ENCODE results near the gene OPA1. TPM values are rescaled to one million over a fixed set of nuclear protein-coding genes. Genes with fewer than 3 reads are reported as not detected.

Gene OPA1
- total RNA-seq, 1 experiment from 2014 or later, result 84.4 TPM

DNA sequence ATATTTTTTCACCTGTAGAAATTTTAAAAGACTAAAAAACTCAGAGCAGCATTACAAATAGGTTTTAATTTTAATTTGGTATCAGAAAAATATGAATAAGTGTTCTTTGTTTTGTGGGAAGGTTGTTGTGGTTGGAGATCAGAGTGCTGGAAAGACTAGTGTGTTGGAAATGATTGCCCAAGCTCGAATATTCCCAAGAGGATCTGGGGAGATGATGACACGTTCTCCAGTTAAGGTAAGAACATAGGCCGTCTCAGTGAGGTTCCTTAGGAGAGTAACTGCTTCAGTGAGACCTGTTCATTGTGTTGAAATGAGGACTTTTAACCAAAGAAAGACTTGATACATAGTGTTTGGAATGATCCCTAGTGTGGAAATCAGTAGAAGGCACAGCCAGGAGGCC lies 44.8 kb downstream of the OPA1 start:
- no TSS peak for BruUV-seq (replicated peaks)
- CTCF ChIA-PET, result no interaction called here
- no peaks in the 10 kb centered on the region for H3K9me3 ChIP-seq (ENCODE audit: low read depth, low read length, poor library complexity, severe bottlenecking)
- peak overlapping the region; percentile 81 for H3K27ac ChIP-seq (ENCODE audit: low read depth, low read length, poor library complexity, severe bottlenecking)
- peak; percentile 36 for DNase-seq (ENCODE audit: low spot score)
- H3K4me3 ChIP-seq (ENCODE audit: low read depth, low read length, poor library complexity, severe bottlenecking), result no peak overlapping the region
- peaks cover 27% of the 10 kb centered on the region for H3K36me3 ChIP-seq (ENCODE audit: insufficient read depth, low read length, poor library complexity, severe bottlenecking)
- TF ChIP-seq EZH2 (IDR thresholded peaks at IDR 0.05; ENCODE audit: borderline replicate concordance, low read depth, low read length, poor library complexity, severe bottlenecking), result no peak
- TF ChIP-seq, protein P1, sequence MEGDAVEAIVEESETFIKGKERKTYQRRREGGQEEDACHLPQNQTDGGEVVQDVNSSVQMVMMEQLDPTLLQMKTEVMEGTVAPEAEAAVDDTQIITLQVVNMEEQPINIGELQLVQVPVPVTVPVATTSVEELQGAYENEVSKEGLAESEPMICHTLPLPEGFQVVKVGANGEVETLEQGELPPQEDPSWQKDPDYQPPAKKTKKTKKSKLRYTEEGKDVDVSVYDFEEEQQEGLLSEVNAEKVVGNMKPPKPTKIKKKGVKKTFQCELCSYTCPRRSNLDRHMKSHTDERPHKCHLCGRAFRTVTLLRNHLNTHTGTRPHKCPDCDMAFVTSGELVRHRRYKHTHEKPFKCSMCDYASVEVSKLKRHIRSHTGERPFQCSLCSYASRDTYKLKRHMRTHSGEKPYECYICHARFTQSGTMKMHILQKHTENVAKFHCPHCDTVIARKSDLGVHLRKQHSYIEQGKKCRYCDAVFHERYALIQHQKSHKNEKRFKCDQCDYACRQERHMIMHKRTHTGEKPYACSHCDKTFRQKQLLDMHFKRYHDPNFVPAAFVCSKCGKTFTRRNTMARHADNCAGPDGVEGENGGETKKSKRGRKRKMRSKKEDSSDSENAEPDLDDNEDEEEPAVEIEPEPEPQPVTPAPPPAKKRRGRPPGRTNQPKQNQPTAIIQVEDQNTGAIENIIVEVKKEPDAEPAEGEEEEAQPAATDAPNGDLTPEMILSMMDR (conservative IDR thresholded peaks at IDR 0.05; ENCODE audit: low read depth, low read length), result no peak
- no peaks in the 10 kb centered on the region for H3K27me3 ChIP-seq (replicated peaks; ENCODE audit: insufficient read depth, low read depth, low read length, poor library complexity)
- intact Hi-C loops (cut with micrococcal nuclease; ENCODE audit: unreplicated experiment), result no loop called here
- H3K4me1 ChIP-seq (ENCODE audit: insufficient read depth, low read length, poor library complexity, severe bottlenecking), result peaks cover 35% of the 10 kb centered on the region
- POLR2A ChIA-PET (ENCODE audit: low non-redundant PET), result no interaction called here

DNA sequence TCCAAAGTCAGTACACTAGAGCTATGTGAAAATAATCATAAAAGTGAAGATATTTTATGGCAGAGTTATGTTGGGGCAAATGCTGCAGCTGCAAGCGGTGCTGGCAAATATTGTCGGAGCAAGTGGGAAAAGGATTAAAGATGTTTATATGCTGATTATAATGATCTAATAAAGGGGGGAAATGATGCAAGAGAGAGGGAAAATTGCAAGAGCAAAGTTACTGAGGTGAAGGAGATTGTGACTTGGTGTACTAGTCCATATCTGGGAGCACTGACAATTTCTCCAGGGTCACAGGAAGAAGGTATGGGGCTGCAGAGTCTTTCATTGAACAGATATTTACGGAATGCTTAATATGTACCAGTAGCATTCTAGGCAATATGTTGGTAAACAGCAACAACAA lies 45.8 kb downstream of the OPA1 start:
- Histone ChIP-seq H3K9me3 (ENCODE audit: low read depth, low read length, poor library complexity, severe bottlenecking) (no peaks in the 10 kb centered on the region), H3K4me3 (ENCODE audit: low read depth, low read length, poor library complexity, severe bottlenecking) (no peak overlapping the region), H3K4me1 (ENCODE audit: insufficient read depth, low read length, poor library complexity, severe bottlenecking) (peaks cover 35% of the 10 kb centered on the region), H3K27ac (ENCODE audit: low read depth, low read length, poor library complexity, severe bottlenecking) (peak overlapping the region; percentile 81), H3K36me3 (ENCODE audit: insufficient read depth, low read length, poor library complexity, severe bottlenecking) (peaks cover 37% of the 10 kb centered on the region), H3K27me3 (replicated peaks; ENCODE audit: insufficient read depth, low read depth, low read length, poor library complexity) (no peaks in the 10 kb centered on the region)
- TF ChIP-seq, protein P1 (conservative IDR thresholded peaks at IDR 0.05; ENCODE audit: low read depth, low read length), result no peak
- no peak for TF ChIP-seq EZH2 (IDR thresholded peaks at IDR 0.05; ENCODE audit: borderline replicate concordance, low read depth, low read length, poor library complexity, severe bottlenecking)
- ChIA-PET POLR2A (ENCODE audit: low non-redundant PET) (no interaction called here), CTCF (no interaction called here)
- BruUV-seq (replicated peaks), result no TSS peak
- peak; percentile 42 for DNase-seq (ENCODE audit: low spot score)
- intact Hi-C loops (cut with micrococcal nuclease; ENCODE audit: unreplicated experiment), result no loop called here

DNA sequence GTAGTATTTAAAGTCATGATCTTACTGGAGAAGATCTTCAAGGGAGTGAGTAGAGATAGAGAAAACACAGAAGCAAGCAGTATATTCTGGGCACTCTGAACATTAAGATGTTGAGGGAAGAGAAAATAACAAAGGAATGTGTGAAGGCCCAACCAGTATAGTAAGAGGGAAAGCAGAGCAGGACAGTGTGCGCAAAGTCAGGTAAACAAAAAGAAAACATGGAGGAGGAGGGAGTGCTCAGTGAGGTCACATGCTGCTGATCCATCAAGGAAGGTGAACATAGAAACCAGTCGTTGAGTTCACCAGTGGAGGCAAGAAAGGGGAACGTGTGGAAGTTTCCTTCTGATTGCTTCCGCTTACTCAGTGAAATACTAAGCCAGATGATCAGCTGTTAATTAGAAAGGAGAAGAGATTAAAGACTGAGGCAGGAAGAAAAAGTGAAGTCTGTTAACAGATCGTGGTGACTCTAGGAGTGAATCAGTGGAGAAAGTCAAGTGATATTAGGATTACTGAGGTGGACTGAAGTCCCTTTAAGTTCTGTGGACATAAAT lies 47.2 kb downstream of the OPA1 start:
- peaks cover 35% of the 10 kb centered on the region for H3K4me1 ChIP-seq (ENCODE audit: insufficient read depth, low read length, poor library complexity, severe bottlenecking)
- intact Hi-C loops (cut with micrococcal nuclease; ENCODE audit: unreplicated experiment), result no loop called here
- ChIA-PET POLR2A (ENCODE audit: low non-redundant PET) (no interaction called here), CTCF (no interaction called here)
- H3K4me3 ChIP-seq (ENCODE audit: low read depth, low read length, poor library complexity, severe bottlenecking), result no peak overlapping the region
- TF ChIP-seq, protein P1 (conservative IDR thresholded peaks at IDR 0.05; ENCODE audit: low read depth, low read length), result no peak
- no peak for TF ChIP-seq EZH2 (IDR thresholded peaks at IDR 0.05; ENCODE audit: borderline replicate concordance, low read depth, low read length, poor library complexity, severe bottlenecking)
- no TSS peak for BruUV-seq (replicated peaks)
- H3K27me3 ChIP-seq (replicated peaks; ENCODE audit: insufficient read depth, low read depth, low read length, poor library complexity), result no peaks in the 10 kb centered on the region
- no peak for DNase-seq (ENCODE audit: low spot score)
- H3K36me3 ChIP-seq (ENCODE audit: insufficient read depth, low read length, poor library complexity, severe bottlenecking), result peaks cover 51% of the 10 kb centered on the region
- no peaks in the 10 kb centered on the region for H3K9me3 ChIP-seq (ENCODE audit: low read depth, low read length, poor library complexity, severe bottlenecking)
- peak overlapping the region; percentile 81 for H3K27ac ChIP-seq (ENCODE audit: low read depth, low read length, poor library complexity, severe bottlenecking)

Data from A673 (cell line).